Heart right ventricle (tissue), 16 donors: ENCODE measurements around the gene NCAPG2. TPM values are rescaled to one million over a fixed set of nuclear protein-coding genes. Genes with fewer than 3 reads are reported as not detected.

ENCODE experiments used
- ATAC-seq, 8 donors: fragments of 200-7000 bp; cut with Tn5 transposase; one replicate each; pipeline ENCODE4 v1.9.1; 2020; ENCODE audit warnings: mild to moderate bottlenecking in 8 of 8, moderate library complexity in 8 of 8, moderate number of reproducible peaks in 1 of 8
- DNase-seq, 2 donors: peaks; one replicate each; pipeline ENCODE4 v3.0.0-alpha.2; 2020
- H3K27ac ChIP-seq, 10 donors: fragments of 200-600 bp; sonication (generic) in 2 of 10; one replicate each; pipeline versions ENCODE4 v1.5.0 to v1.8.0; 2020 to 2022; ENCODE audit warnings: mild to moderate bottlenecking in 3 of 10
- H3K27me3 ChIP-seq, 7 donors: fragments of 200-600 bp; one replicate each; pipeline ENCODE4 v1.8.0; 2021 to 2022; ENCODE audit warnings: mild to moderate bottlenecking in 2 of 7
- H3K36me3 ChIP-seq, 9 donors: fragments of 200-600 bp; sonication (generic) in 1 of 9; one replicate each; pipeline versions ENCODE4 v1.5.0 to v1.8.0; 2020 to 2022; ENCODE audit warnings: mild to moderate bottlenecking in 2 of 9
- H3K4me1 ChIP-seq, 9 donors: fragments of 200-600 bp; sonication (generic) in 1 of 9; one replicate each; pipeline versions ENCODE4 v1.5.0 to v1.8.0; 2020 to 2022; ENCODE audit warnings: mild to moderate bottlenecking in 4 of 9
- H3K4me3 ChIP-seq, 10 donors: fragments of 200-600 bp; sonication (generic) in 2 of 10; one replicate each; pipeline versions ENCODE4 v1.5.0 to v1.8.0; 2020 to 2022; ENCODE audit warnings: mild to moderate bottlenecking in 7 of 10, moderate library complexity in 2 of 10
- H3K9me3 ChIP-seq, 11 donors: fragments of 200-600 bp in 10 of 11; sonication (generic) in 2 of 11; one replicate each; pipeline versions ENCODE4 v1.5.0 to v1.8.0; 2013 to 2022; ENCODE audit warnings: mild to moderate bottlenecking in 2 of 11, control low read depth in 1 of 11, moderate library complexity in 1 of 11
- WGBS, 2 donors: extraction: QIAGEN DNeasy Blood & Tissue Kit; methylation state at CpG; one replicate each; pipeline ENCODE4 v1.1.7; 2013; ENCODE audit warnings: inconsistent platforms in 1 of 2; 5-methylcytosine and 5-hydroxymethylcytosine counted together
- intact Hi-C, 10 donors: fragments of 100-400 bp; cut with DNase I; formaldehyde crosslinking; loops; one replicate each; pipeline versions ENCODE4 v1.11.1 to v1.14.2; 2022
- polyA plus RNA-seq, 2 donors: library from polyadenylated mRNA; stranded (reverse); fragments of 200-250 nt; gene quantifications; one replicate each; pipeline ENCODE4 v1.2.3, GENCODE V29; 2013
- total RNA-seq, 10 donors: library from RNA; stranded (reverse); fragmentation: NEBNext Ultra II Directional in 3 of 10; extraction: Animal tissue kit (Norgen Biotek cat#: 25700) in 3 of 10; gene quantifications; one replicate each; pipeline versions ENCODE4 v1.2.1 to v1.2.4, GENCODE V29; 2021 to 2023
- TF ChIP-seq, protein P1 (sequence below), 9 donors: fragments of 200-600 bp; sonication (generic) in 2 of 9; IDR thresholded peaks; one replicate each; pipeline versions ENCODE4 v1.5.0 to v1.8.0; 2021 to 2022; ENCODE audit warnings: antibody characterized with exemption in 9 of 9, mild to moderate bottlenecking in 5 of 9, moderate library complexity in 1 of 9
- donor health status: Arrhythmogenic right ventricular cardiomyopathy.
- donor health status: ischemic (EF 13 %, LVEDD 7.1; RV severe dilation, severe dysfunction).
- donor health status: healthy with polysubstance abuse.
- donor health status: DM: no; HTN: yes; CAD: no.
- donor health status: DM: no; HTN: no; CAD: no.
- donor health status: ischemic (EF 25% LVEDD 6.9; RV normal size, moderate dysfunction).
- donor health status: ischemic (EF 25% LVEDD 5.7; RV mildly dilated, moderate dysfunction).
- donor health status: healthy.
- donor health status: DM: yes; HTN: yes; CAD: no.
- donor health status: Ischemic cardiomyopathy.
- donor health status: ischemic (EF 35%, LVEDD 5.7; RV mildly dilated, moderate dysfunction).
- donor health status: nonischemic (EF 11% LVEDD 7.7; RV severe dilation, severe dysfunction).
- donor health status: DM: yes; HTN: yes; CAD: no.
- donor health status: PGD.
- donor health status: ischemic (EF 29% LVEDD 5.4; RV normal size, mild dysfunction).
- donor health status: nonischemic (EF 23%, LVEDD 6.1; RV moderate dilation, normal function).

The NCAPG2 gene
- total and polyA plus RNA-seq, 12 donors, result 1.3 to 8.0 (median 4.6) TPM

DNA sequence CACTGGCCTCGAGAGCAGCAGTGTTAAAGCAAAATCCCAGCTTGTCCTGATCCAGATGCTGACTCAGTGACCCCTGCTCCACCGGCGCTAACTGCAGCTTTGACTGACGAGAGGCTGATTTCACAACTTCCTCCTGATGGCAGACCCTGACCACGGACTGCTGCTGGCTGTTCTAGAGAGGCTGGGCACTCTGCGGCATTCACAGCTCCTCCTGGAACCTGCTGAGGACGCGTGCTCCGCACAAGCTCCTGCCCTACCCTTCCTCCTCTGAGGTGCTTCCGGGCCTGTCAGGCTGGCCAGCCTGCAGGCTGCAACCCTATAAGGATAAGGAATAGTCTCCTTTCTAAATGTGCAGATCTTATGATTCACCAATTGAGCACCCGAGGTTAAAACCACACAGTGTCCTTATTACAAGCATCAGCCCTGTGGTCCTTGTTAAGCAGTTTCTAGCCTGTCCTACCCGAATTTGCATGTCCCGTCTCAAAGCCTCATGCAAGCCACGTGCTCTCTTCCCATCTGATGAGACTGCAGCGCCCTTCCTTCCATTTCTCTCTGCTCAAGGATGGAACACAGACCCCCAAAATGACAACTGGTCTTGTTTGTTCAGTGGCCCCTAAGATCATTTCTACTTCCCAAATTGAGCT, 35.5 kb upstream of the NCAPG2 start:
- Histone ChIP-seq H3K36me3 (peaks cover 3 to 100% (median 76%) of the 10 kb centered on the region in 9 donors), H3K27me3 (no peaks in the 10 kb centered on the region), H3K27ac (peak overlapping the region in 1 of 10 donors; percentile 47), H3K4me3 (no peak overlapping the region), H3K9me3 (no peaks in the 10 kb centered on the region), H3K4me1 (peaks cover 0 to 21% (median 0%) of the 10 kb centered on the region in 9 donors)
- DNase-seq (no peak), ATAC-seq (peak in 6 of 8 donors; percentile 32 to 67 (median 44))
- intact Hi-C loops, result no loop called here
- WGBS, 2 donors, result 74 to 79% methylated on average over 15 of the region's 15 CpGs
- TF ChIP-seq, protein P1, sequence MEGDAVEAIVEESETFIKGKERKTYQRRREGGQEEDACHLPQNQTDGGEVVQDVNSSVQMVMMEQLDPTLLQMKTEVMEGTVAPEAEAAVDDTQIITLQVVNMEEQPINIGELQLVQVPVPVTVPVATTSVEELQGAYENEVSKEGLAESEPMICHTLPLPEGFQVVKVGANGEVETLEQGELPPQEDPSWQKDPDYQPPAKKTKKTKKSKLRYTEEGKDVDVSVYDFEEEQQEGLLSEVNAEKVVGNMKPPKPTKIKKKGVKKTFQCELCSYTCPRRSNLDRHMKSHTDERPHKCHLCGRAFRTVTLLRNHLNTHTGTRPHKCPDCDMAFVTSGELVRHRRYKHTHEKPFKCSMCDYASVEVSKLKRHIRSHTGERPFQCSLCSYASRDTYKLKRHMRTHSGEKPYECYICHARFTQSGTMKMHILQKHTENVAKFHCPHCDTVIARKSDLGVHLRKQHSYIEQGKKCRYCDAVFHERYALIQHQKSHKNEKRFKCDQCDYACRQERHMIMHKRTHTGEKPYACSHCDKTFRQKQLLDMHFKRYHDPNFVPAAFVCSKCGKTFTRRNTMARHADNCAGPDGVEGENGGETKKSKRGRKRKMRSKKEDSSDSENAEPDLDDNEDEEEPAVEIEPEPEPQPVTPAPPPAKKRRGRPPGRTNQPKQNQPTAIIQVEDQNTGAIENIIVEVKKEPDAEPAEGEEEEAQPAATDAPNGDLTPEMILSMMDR (IDR thresholded peaks at IDR 0.05), result no peak

DNA sequence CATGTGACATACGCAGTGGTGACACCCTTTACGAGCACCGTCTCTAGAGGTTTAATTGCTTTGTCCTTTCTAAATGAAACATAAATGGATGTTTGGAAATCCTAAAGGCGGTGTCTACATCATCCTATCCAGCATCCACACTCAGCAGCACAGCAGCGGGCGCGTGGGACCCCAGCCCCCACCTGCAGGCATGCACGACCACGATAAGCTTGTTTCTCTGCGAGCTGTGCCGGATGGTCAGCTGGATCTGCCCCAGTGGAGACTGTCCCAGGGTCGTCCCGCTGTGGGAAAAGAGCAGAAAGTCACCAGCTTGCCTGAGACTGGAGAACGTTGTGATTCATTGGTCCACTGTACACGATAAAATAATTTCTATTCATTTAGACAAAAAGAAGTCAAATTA, 34.2 kb upstream of the NCAPG2 start:
- 93% methylated on average over 15 of the region's 15 CpGs for WGBS, 2 donors
- Histone ChIP-seq H3K27ac (no peak overlapping the region), H3K4me1 (peaks cover 0 to 21% (median 0%) of the 10 kb centered on the region in 9 donors), H3K9me3 (no peaks in the 10 kb centered on the region), H3K4me3 (no peak overlapping the region), H3K27me3 (no peaks in the 10 kb centered on the region), H3K36me3 (peaks cover 10 to 100% (median 84%) of the 10 kb centered on the region in 9 donors)
- no peak for DNase-seq
- ATAC-seq, result no peak
- TF ChIP-seq, protein P1 (IDR thresholded peaks at IDR 0.05), result no peak
- intact Hi-C loops, result no loop called here

DNA sequence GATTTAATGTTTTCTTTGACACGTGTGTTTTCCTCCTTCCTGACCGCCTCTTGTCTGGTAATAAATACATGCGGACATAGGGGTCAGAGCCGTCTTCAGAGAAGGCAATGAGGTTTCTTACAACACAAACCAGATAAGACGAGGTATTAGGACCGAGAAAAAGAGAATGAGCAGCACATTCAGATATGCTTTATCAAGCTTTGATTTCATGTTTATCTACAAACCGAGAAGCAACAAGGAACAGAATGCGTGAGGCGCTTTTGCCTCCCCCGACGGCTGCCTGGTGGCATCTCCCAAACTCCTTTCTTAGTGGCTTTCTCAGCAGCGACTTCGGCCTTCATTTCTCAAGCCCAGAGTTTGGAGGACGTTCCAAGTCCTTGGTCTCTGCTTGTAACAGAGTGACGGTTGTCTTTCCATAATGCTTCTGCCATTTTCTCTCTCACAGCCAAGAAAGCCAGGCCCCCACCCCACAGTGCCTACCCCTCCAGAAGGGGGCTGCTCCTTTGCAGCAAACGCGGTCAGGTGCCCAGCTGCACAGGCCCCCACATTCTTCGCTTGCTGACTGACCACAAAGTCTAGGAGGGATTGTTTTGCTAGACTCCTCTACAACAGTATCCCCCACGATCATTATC, 32.6 kb upstream of the NCAPG2 start:
- no peak overlapping the region for H3K4me3 ChIP-seq
- ATAC-seq, result no peak

GRCh38 chr7:158735935-158736334, 31.3 kb upstream of the NCAPG2 start:
- TF ChIP-seq, protein P1 (IDR thresholded peaks at IDR 0.05), result no peak
- H3K4me1 ChIP-seq, result peaks cover 0 to 15% (median 0%) of the 10 kb centered on the region in 9 donors
- ATAC-seq (no peak), DNase-seq (no peak)
- intact Hi-C loops, result no loop called here
- H3K4me3 ChIP-seq, result no peak overlapping the region
- H3K27me3 ChIP-seq, result no peaks in the 10 kb centered on the region
- no peaks in the 10 kb centered on the region for H3K9me3 ChIP-seq
- peaks cover 6 to 100% (median 67%) of the 10 kb centered on the region in 9 donors for H3K36me3 ChIP-seq
- WGBS, 2 donors, result 94 to 95% methylated on average over 12 of the region's 12 CpGs
- H3K27ac ChIP-seq, result no peak overlapping the region

More for the DNA sequence above, 32.6 kb upstream of the NCAPG2 start:
- Histone ChIP-seq H3K36me3 (peaks cover 10 to 100% (median 79%) of the 10 kb centered on the region in 9 donors), H3K9me3 (no peaks in the 10 kb centered on the region), H3K27me3 (no peaks in the 10 kb centered on the region), H3K4me1 (peaks cover 0 to 21% (median 0%) of the 10 kb centered on the region in 9 donors), H3K27ac (no peak overlapping the region)
- WGBS, 2 donors, result 87 to 89% methylated on average over 19 of the region's 19 CpGs
- intact Hi-C loops, result no loop called here
- no peak for DNase-seq
- TF ChIP-seq, protein P1 (IDR thresholded peaks at IDR 0.05), result no peak
